A549 (cell line): ENCODE data around the gene NGDN. TPM values are rescaled to one million over a fixed set of nuclear protein-coding genes. Genes with fewer than 3 reads are reported as not detected.

Experiments
- ATAC-seq, 2 experiments: fragments of 200-7000 bp in 1 of 2; fragments of >200 bp in 1 of 2; cut with Nextera tagmentation in 1 of 2; cut with Tn5 transposase in 1 of 2; 3 replicates each; pipeline versions ENCODE4 v1.8.0 to v1.9.1; 2018 to 2020; ENCODE audit warnings: mild to moderate bottlenecking in 1 of 2, moderate library complexity in 1 of 2
- CTCF ChIA-PET: fragments of 300-600 bp; sonication (Branson Sonifier 250); formaldehyde crosslinking; extraction: SDS; loops from one replicate; lab custom pipeline; 2021; ENCODE audit warnings: antibody characterized with exemption, inconsistent platforms; lab: Yijun Ruan, JAX
- POLR2A ChIA-PET: fragments of 350-600 bp; formaldehyde crosslinking; extraction: SDS; loops from one replicate; lab custom pipeline; 2021; ENCODE audit warnings: antibody characterized with exemption, inconsistent platforms; lab: Yijun Ruan, JAX
- DNase-seq, 2 experiments: peaks; one replicate each; pipeline versions ENCODE4 v3.0.0 to v3.0.0-alpha.2; 2011 to 2016; ENCODE audit warnings: low read depth in 1 of 2, low spot score in 1 of 2
- FAIRE-seq: peaks from 2 replicates; lab custom pipeline; 2011; peaks lifted over from hg19 to GRCh38; lab: Jason Lieb, UNC
- H3K27ac ChIP-seq, 2 experiments: fragments of >200 bp; sonication (Bioruptor Twin); formaldehyde crosslinking; 3 replicates each; pipeline ENCODE4 v1.5.1; 2016 to 2017
- H3K4me1 ChIP-seq: fragments of >200 bp; sonication (Bioruptor Twin); formaldehyde crosslinking; 3 replicates; pipeline ENCODE4 v1.6.1; 2016
- H3K4me2 ChIP-seq: fragments of >200 bp; sonication (Bioruptor Twin); formaldehyde crosslinking; 3 replicates; pipeline ENCODE4 v1.6.1; 2016
- H3K4me3 ChIP-seq: fragments of >200 bp; sonication (Bioruptor Twin); formaldehyde crosslinking; 3 replicates; pipeline ENCODE4 v1.5.1; 2016
- H3K9me3 ChIP-seq: fragments of >200 bp; sonication (Bioruptor Twin); formaldehyde crosslinking; 3 replicates; pipeline ENCODE4 v1.6.1; 2016
- CBX8 ChIP-seq: fragments of 200-600 bp; sonication (generic); IDR thresholded peaks from 2 replicates; pipeline ENCODE4 v1.6.1; 2016
- CHD2 ChIP-seq: fragments of 150-350 bp; IDR thresholded peaks from 2 replicates; pipeline ENCODE4 v1.6.1; 2014; ENCODE audit warnings: low read length; ENCODE audit not compliant: partially characterized antibody
- FOSB ChIP-seq: fragments of 250-450 bp; sonication (Bioruptor Pico); IDR thresholded peaks from 2 replicates; pipeline ENCODE4 v1.5.0; 2020; ENCODE audit warnings: mild to moderate bottlenecking, moderate library complexity
- FOSL2 ChIP-seq, 2 experiments: fragments of 450-650 bp in 1 of 2; fragments of >200 bp in 1 of 2; sonication (Bioruptor Twin) in 1 of 2; formaldehyde crosslinking; IDR thresholded peaks; 2 replicates each; pipeline versions ENCODE4 v1.5.0 to v1.6.1; 2016 to 2020; ENCODE audit warnings: mild to moderate bottlenecking in 1 of 2, moderate library complexity in 1 of 2
- FOXS1 ChIP-seq: fragments of 250-450 bp; sonication (Bioruptor Pico); IDR thresholded peaks from 2 replicates; pipeline ENCODE4 v1.5.0; 2020; ENCODE audit warnings: mild to moderate bottlenecking, moderate library complexity
- HES2 ChIP-seq: fragments of >200 bp; sonication (Bioruptor Twin); formaldehyde crosslinking; IDR thresholded peaks from 2 replicates; pipeline ENCODE4 v1.6.1; 2016
- HMGXB4 ChIP-seq: fragments of 250-450 bp; sonication (Bioruptor Pico); IDR thresholded peaks from 2 replicates; pipeline ENCODE4 v1.5.0; 2021; ENCODE audit warnings: mild to moderate bottlenecking, moderate library complexity, borderline replicate concordance
- HOXB13 ChIP-seq: fragments of 250-450 bp; sonication (Bioruptor Pico); IDR thresholded peaks from 2 replicates; pipeline ENCODE4 v1.5.0; 2020; ENCODE audit warnings: low read depth, mild to moderate bottlenecking, moderate library complexity
- HOXB5 ChIP-seq: fragments of 250-450 bp; sonication (Bioruptor Pico); IDR thresholded peaks from 2 replicates; pipeline ENCODE4 v1.5.0; 2020; ENCODE audit warnings: mild to moderate bottlenecking, moderate library complexity
- JUNB ChIP-seq: fragments of >200 bp; sonication (Bioruptor Twin); formaldehyde crosslinking; IDR thresholded peaks from 2 replicates; pipeline ENCODE4 v1.6.1; 2016
- KDM5A ChIP-seq: fragments of 200-600 bp; sonication (generic); IDR thresholded peaks from 2 replicates; pipeline ENCODE4 v1.6.1; 2016; ENCODE audit warnings: antibody characterized with exemption, mild to moderate bottlenecking
- MAX ChIP-seq: IDR thresholded peaks from 2 replicates; pipeline ENCODE4 v1.6.1; 2012
- NFE2L2 ChIP-seq: fragments of 150-350 bp; conservative IDR thresholded peaks from 2 replicates; pipeline ENCODE4 v1.6.1; 2014; ENCODE audit warnings: low read length
- NPAS2 ChIP-seq: fragments of 250-450 bp; sonication (Bioruptor Pico); IDR thresholded peaks from 2 replicates; pipeline ENCODE4 v1.8.0; 2022; ENCODE audit warnings: mild to moderate bottlenecking, moderate library complexity, borderline replicate concordance
- NR3C1 ChIP-seq: fragments of >200 bp; sonication (Bioruptor Twin); formaldehyde crosslinking; IDR thresholded peaks from 3 replicates; pipeline ENCODE4 v1.6.1; 2017
- POLR2A ChIP-seq: IDR thresholded peaks from 2 replicates; pipeline ENCODE4 v1.6.1; 2012; ENCODE audit warnings: mild to moderate bottlenecking, low read length
- POLR2AphosphoS2 ChIP-seq: conservative IDR thresholded peaks from 2 replicates; pipeline ENCODE4 v1.6.1; 2012; ENCODE audit warnings: low read length, improper control_type of control experiment, inconsistent platforms
- RAD21 ChIP-seq, 2 experiments: fragments of >200 bp in 1 of 2; sonication (Bioruptor Twin) in 1 of 2; formaldehyde crosslinking in 1 of 2; IDR thresholded peaks in 1 of 2; conservative IDR thresholded peaks in 1 of 2; 2 replicates in 1 of 2; 3 replicates in 1 of 2; pipeline ENCODE4 v1.6.1; 2012 to 2018; ENCODE audit warnings: inconsistent platforms in 1 of 2
- RARB ChIP-seq: fragments of 250-450 bp; sonication (Bioruptor Pico); IDR thresholded peaks from 2 replicates; pipeline ENCODE4 v1.8.0; 2021; ENCODE audit warnings: mild to moderate bottlenecking, moderate library complexity
- RFX5 ChIP-seq: fragments of 450-650 bp; IDR thresholded peaks from 2 replicates; pipeline ENCODE4 v1.7.1; 2014; ENCODE audit warnings: antibody characterized with exemption, mild to moderate bottlenecking, moderate library complexity
- RNF2 ChIP-seq: fragments of 200-600 bp; sonication (generic); IDR thresholded peaks from 2 replicates; pipeline ENCODE4 v1.6.1; 2016; ENCODE audit warnings: low read depth, mild to moderate bottlenecking, antibody characterized with exemption, moderate library complexity, borderline replicate concordance
- SMC3 ChIP-seq: fragments of >200 bp; sonication (Bioruptor Twin); formaldehyde crosslinking; IDR thresholded peaks from 3 replicates; pipeline ENCODE4 v1.6.1; 2018; ENCODE audit warnings: inconsistent platforms
- TP53 ChIP-seq: fragments of 250-450 bp; sonication (Bioruptor Pico); IDR thresholded peaks from 2 replicates; pipeline ENCODE4 v1.5.0; 2021; ENCODE audit warnings: mild to moderate bottlenecking, moderate library complexity
- USF2 ChIP-seq: fragments of 450-650 bp; IDR thresholded peaks from 2 replicates; pipeline ENCODE4 v1.6.1; 2014; ENCODE audit warnings: antibody characterized with exemption
- ZFP36 ChIP-seq: fragments of 450-650 bp; IDR thresholded peaks from 2 replicates; pipeline ENCODE4 v1.6.1; 2014; ENCODE audit warnings: borderline replicate concordance; ENCODE audit not compliant: partially characterized antibody
- ZSCAN20 ChIP-seq: fragments of 250-450 bp; sonication (Bioruptor Pico); IDR thresholded peaks from 2 replicates; pipeline ENCODE4 v1.8.0; 2022; ENCODE audit warnings: mild to moderate bottlenecking, moderate library complexity
- polyA plus RNA-seq, 4 experiments: library from polyadenylated mRNA; depleted of rRNA in 3 of 4; stranded (reverse); fragments of >200 nt; fragmentation: RNase III in 1 of 4; extraction: RNeasy Plus Mini Kit Qiagen cat#74134 plus additional on column Dnase treatment in 1 of 4; gene quantifications; 2 replicates in 3 of 4; 3 replicates in 1 of 4; pipeline ENCODE4 v1.2.3, GENCODE V29; 2011 to 2017
- TF ChIP-seq, protein P1 (sequence below): IDR thresholded peaks from 2 replicates; pipeline ENCODE4 v1.6.1; 2012; ENCODE audit warnings: low read depth, borderline replicate concordance
- TF ChIP-seq, protein P2 (sequence below): fragments of >200 bp; sonication (Bioruptor Twin); formaldehyde crosslinking; IDR thresholded peaks from 3 replicates; pipeline ENCODE4 v1.6.1; 2016

NGDN gene
- polyA plus RNA-seq, 2 of the 4 experiments (the other 2 are of a cell fraction): 62.9 to 108 TPM

DNA sequence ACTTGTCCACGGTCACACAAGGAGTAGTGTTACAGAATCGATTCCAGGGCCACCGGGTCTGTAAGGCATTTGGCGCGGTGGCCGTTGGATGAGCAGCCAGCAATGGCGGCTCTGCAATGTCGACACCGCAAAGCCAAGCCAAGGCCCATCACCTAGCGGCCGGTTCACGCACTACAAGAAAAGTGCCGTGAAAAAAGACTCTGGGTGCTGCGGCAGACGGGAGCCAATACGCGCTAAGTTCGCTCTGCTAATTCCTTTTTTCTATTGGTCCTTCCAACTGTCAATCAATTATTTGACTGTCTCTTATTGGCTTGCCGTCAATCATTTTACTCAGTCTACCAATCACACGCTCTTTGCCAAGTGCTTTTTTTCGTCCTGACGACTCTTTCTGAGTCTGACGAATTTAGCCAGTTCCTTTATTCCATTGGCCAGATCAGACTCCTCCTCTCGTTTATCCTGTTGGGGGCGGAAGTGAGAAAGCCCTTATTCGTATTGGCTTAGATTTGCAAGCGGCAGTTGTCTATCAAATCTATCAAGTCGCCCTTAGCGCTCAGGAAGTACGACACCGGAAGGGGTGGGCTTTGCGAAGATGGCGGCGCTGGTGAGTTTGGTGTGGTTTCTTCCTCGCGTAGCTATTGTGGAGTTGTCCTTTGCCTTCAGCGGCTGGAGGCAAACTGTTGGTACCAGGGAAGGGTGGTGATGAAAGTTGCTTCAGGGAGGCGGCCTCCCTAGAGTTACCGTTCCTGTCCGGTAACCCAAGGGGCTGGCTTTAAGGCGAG is at the start of gene NGDN (continued):
- no peak; the same call in 1 of the 2 replicates for TF ChIP-seq TP53 (CRISPR knock-in tag)
- TF ChIP-seq FOSB (CRISPR knock-in tag): no peak
- TF ChIP-seq, protein P1, sequence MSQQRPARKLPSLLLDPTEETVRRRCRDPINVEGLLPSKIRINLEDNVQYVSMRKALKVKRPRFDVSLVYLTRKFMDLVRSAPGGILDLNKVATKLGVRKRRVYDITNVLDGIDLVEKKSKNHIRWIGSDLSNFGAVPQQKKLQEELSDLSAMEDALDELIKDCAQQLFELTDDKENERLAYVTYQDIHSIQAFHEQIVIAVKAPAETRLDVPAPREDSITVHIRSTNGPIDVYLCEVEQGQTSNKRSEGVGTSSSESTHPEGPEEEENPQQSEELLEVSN: no peak
- peak; percentile 77 for TF ChIP-seq POLR2A
- TF ChIP-seq FOXS1 (CRISPR knock-in tag): no peak
- TF ChIP-seq SMC3: no peak
- peak; percentile 99 for TF ChIP-seq KDM5A
- TF ChIP-seq FOSL2 (IDR thresholded peaks at IDR 0.05): no peak
- 0 out of 2 replicates have a peak, but pooled peaks have one; percentile 6 for TF ChIP-seq FOSL2 (CRISPR knock-in tag; IDR thresholded peaks at IDR 0.05)
- no peak for TF ChIP-seq CBX8
- TF ChIP-seq MAX: peak; percentile 64
- no peak for TF ChIP-seq NR3C1
- no peak for TF ChIP-seq NFE2L2
- TF ChIP-seq, protein P2, sequence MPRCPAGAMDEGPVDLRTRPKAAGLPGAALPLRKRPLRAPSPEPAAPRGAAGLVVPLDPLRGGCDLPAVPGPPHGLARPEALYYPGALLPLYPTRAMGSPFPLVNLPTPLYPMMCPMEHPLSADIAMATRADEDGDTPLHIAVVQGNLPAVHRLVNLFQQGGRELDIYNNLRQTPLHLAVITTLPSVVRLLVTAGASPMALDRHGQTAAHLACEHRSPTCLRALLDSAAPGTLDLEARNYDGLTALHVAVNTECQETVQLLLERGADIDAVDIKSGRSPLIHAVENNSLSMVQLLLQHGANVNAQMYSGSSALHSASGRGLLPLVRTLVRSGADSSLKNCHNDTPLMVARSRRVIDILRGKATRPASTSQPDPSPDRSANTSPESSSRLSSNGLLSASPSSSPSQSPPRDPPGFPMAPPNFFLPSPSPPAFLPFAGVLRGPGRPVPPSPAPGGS: peak; percentile 34; the same call in 1 of the 3 replicates
- TF ChIP-seq HES2: no peak
- no peak for TF ChIP-seq RNF2
- peak; percentile 94 for TF ChIP-seq RFX5
- TF ChIP-seq HOXB5 (CRISPR knock-in tag): no peak
- TF ChIP-seq ZSCAN20 (CRISPR knock-in tag): no peak
- TF ChIP-seq USF2: no peak
- no peak for TF ChIP-seq RARB (CRISPR knock-in tag)
- no peak for TF ChIP-seq POLR2AphosphoS2
- peak; percentile 82; the same call in 1 of the 2 replicates for TF ChIP-seq HMGXB4 (CRISPR knock-in tag)
- TF ChIP-seq NPAS2 (CRISPR knock-in tag): no peak
- TF ChIP-seq CHD2: no peak
- TF ChIP-seq ZFP36: no peak

- no peak for FAIRE-seq
- TF ChIP-seq RAD21 (conservative IDR thresholded peaks at IDR 0.05 in 1 of 2, IDR thresholded peaks at IDR 0.05 in 1 of 2): no peak
- no peak for TF ChIP-seq HOXB13 (CRISPR knock-in tag)
- TF ChIP-seq HOXB5 (CRISPR knock-in tag): no peak
- TF ChIP-seq JUNB: no peak
- TF ChIP-seq, protein P2: no peak
- ChIA-PET POLR2A (no interaction called here), CTCF (interaction anchor here (1.0 to 2.4 kb wide), 4 partner anchors 8 to 106 kb away, joined by 3 to 10 read pairs (median 4); no protein-coding TSS in a partner anchor)
- H3K9me3 ChIP-seq: no peaks in the 10 kb centered on the region
- no peak for ATAC-seq
- no peaks in the 10 kb centered on the region for H3K4me1 ChIP-seq
- DNase-seq: no peak
- no peak overlapping the region for H3K4me3 ChIP-seq
- H3K4me2 ChIP-seq: no peak overlapping the region
- no peak overlapping the region for H3K27ac ChIP-seq
These were observed 47.9 kb upstream of the NGDN start for GRCh38 chr14:23421594-23421993.
